ENCODE measurements around the gene INTS1. TPM values are rescaled to one million over a fixed set of nuclear protein-coding genes. Genes with fewer than 3 reads are reported as not detected.
"Not testable (repeated sequence)": the region's sequence is repeated elsewhere in the genome, so short reads cannot be mapped to it uniquely, and the experiment has no call there.

Gene INTS1
- total and polyA plus RNA-seq, 2 experiments from 2014 or later = 35.1 to 111 TPM

DNA sequence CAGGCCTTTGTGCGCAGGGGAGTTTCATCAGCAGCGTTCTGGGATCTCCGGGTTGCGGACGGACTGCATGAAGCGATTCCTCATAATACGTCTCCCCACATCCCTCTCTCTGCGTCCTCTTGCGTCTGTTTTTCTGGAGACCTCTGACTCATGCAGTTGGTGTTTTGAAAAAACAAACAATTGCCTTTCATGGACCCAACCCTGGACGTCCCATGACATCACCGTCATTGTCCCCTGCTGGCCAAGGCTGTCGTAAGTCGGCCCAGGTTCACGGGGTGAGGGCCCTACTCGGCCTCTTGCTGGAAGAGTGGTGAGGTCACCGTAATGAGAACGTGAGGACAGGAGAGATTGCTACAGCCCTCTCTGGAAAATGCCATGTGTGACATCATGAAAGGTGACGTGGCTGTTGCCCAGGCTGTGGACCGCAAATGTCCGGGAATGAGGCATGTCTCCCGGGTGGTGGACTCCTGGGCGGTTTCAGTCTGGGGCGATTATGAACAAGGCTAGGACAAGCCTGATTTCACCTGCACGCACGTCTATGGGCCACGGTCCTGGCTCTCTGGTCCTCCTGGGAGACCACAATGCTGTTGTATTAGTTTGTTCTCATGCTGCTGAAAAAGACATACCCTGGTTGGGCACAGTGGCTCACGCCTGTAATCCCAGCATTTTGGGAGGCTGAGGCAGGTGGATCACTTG, 16.5 kb upstream of the INTS1 start (continued):
- TF ChIP-seq ZNF462 (CRISPR knock-in tag; IDR thresholded peaks at IDR 0.05) (no peak), NANOG (IDR thresholded peaks at IDR 0.05; ENCODE audit: borderline replicate concordance) (no peak), STAT1 (IDR thresholded peaks at IDR 0.05; ENCODE audit: unreplicated experiment) (no peak), CREB1 (CRISPR knock-in tag; IDR thresholded peaks at IDR 0.05; ENCODE audit: low read depth) (no peak)

- not testable (repeated sequence) for H3F3A ChIP-seq (replicated peaks; ENCODE audit: low read depth); H3K36me3 ChIP-seq (ENCODE audit: insufficient read depth); H4K20me1 ChIP-seq (replicated peaks; ENCODE audit: insufficient read depth); H3K36me3 Mint-ChIP-seq (ENCODE audit: low read depth); ATAC-seq; H3K79me2 ChIP-seq (replicated peaks; ENCODE audit: insufficient read depth); H3K4me2 ChIP-seq; H3K27me3 Mint-ChIP-seq (ENCODE audit: insufficient read depth, low read depth, poor library complexity); H3K27ac ChIP-seq (ENCODE audit: low read depth); H3K4me3 Mint-ChIP-seq; H3K4me1 ChIP-seq (ENCODE audit: insufficient read depth); H3K4me3 ChIP-seq; H3K27me3 ChIP-seq (ENCODE audit: insufficient read depth); H3K27ac Mint-ChIP-seq; H2AFZ ChIP-seq; H3K4me1 Mint-ChIP-seq; DNase-seq (ENCODE audit: low spot score); H3K9me2 ChIP-seq (ENCODE audit: insufficient read depth)
- peaks cover 11% of the 10 kb centered on the region; the same call in 2 of the 3 replicates for H3K9me3 Mint-ChIP-seq
Measured at GRCh38 chr7:1519322-1519922, 15.2 kb upstream of the INTS1 start.

All from GM23338 (cell line).